ENCODE measurements around the gene AHCYL1.

DNA sequence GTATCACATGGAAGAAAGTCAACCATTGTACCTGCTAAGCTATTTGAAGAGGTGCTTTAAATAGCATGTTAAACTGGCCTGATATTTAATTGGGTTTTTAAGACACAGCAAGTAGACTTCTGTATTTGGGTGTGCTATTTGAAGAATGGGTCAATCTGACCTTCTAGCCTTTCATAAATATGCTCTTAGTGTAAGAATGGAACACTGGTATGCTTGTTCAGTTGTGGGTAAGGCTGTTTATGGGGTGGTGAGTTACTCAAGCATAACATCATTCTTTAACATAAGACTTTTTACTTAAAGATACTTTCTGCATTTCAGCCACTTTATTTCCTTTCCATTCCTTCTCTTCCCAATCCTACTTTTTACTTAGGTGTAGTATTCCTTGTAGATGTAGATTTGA is 21.4 kb downstream of the AHCYL1 start:
- TF ChIP-seq CTCF (IDR thresholded peaks at IDR 0.05) (no peak), POLR2A (IDR thresholded peaks at IDR 0.05) (no peak), EP300 (IDR thresholded peaks at IDR 0.05) (no peak), POLR2AphosphoS5 (IDR thresholded peaks at IDR 0.05) (no peak)
